Subcutaneous adipose tissue (tissue), 4 donors: Measurements from ENCODE around the gene SEM1. TPM values are rescaled to one million over a fixed set of nuclear protein-coding genes. Genes with fewer than 3 reads are reported as not detected.

Experiments
- total RNA-seq, 4 donors: library from RNA; depleted of rRNA; stranded (reverse); fragments of >200 nt; gene quantifications; one replicate each; pipeline ENCODE4 v1.1.0, GENCODE V29; 2016
- TF ChIP-seq, protein P1 (sequence below): fragments of 450-650 bp; IDR thresholded peaks from one replicate; pipeline ENCODE4 v1.5.1; 2016; ENCODE audit warnings: low read depth, mild to moderate bottlenecking, control low read depth, antibody characterized with exemption, moderate library complexity

The SEM1 gene
- total RNA-seq, 4 donors from 2014 or later, result 10.9 to 33.6 (median 13.5) TPM

DNA sequence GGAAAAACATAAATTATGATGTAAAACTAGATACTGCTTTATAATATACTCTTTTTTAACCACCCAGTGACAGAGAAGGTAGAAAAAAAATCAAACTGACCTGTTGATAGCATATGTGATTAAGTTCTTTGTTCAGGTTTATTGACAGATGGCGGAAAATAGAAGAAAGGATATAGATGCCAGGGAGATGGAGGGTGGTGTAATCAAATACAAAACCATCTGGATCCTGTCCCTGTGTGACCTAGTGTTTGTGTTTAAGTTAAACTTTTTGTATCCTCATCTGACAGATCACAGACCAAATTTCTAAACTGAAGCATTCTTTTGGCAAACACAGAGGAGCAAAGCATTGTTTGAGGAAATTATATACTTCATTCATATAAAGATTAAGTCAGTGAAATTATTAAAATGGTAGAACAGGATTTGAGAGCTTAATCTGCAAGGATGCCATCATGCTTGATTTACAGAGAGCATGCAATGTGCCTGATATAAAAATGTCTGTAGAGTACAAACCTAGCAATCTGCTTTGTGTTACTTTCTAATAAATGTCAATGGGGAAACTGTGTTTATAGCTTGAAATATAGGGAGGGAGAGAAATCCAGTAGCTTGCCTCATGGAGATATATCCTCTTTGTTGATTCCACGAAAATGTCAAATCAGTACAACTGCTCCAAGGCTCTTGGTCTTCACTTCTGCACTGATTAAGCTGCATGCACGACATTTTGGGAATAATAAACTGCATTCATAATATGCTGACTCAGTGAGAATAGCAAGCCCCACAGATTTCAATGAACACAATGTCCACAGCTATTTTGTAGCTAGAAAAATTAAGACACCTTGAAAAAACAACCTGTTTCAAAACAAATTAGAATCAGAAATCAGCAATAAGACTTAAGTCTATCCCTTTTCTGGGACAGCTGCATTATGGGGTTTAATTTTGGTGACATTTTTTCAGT lies 39.0 kb downstream of the SEM1 start:
- TF ChIP-seq, protein P1, sequence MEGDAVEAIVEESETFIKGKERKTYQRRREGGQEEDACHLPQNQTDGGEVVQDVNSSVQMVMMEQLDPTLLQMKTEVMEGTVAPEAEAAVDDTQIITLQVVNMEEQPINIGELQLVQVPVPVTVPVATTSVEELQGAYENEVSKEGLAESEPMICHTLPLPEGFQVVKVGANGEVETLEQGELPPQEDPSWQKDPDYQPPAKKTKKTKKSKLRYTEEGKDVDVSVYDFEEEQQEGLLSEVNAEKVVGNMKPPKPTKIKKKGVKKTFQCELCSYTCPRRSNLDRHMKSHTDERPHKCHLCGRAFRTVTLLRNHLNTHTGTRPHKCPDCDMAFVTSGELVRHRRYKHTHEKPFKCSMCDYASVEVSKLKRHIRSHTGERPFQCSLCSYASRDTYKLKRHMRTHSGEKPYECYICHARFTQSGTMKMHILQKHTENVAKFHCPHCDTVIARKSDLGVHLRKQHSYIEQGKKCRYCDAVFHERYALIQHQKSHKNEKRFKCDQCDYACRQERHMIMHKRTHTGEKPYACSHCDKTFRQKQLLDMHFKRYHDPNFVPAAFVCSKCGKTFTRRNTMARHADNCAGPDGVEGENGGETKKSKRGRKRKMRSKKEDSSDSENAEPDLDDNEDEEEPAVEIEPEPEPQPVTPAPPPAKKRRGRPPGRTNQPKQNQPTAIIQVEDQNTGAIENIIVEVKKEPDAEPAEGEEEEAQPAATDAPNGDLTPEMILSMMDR, result no peak

DNA sequence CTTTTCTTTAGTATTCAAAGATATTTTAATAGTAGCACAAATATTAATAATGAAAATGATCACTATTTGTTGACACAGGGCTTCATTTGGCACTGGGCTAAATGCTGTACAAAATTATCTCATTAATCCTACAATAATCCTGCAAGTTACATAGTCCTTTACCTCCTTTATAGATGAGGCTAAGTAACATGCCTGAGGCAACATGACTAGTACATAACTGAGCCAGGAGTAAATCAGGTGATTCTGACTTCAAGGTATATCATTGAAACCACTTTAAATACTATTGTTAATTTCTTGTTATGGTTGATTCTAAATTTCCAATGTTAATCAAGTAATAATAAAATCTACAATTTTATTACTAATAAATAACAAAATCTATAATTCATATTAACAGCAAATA lies 39.8 kb downstream of the SEM1 start:
- TF ChIP-seq, protein P1, result no peak

DNA sequence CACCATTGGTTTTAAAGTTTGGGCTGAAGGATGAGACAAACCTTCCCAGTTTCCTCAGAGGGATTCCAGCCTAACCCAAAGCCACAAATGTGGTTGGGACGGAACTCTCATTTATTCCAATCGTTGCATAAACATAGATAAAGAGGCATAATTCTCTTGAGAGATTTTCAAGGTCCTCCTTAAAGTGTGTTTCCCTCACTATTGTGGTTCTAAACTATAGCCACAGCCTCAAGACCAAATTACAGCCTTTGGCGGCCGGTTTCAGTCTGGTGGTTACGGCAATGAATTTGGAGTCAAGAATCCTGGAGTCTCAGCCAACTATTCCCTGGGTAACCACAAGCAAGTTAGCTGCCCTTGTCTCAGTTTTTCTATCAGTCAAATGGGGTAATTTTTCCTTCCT lies 42.6 kb downstream of the SEM1 start:
- TF ChIP-seq, protein P1, result no peak

DNA sequence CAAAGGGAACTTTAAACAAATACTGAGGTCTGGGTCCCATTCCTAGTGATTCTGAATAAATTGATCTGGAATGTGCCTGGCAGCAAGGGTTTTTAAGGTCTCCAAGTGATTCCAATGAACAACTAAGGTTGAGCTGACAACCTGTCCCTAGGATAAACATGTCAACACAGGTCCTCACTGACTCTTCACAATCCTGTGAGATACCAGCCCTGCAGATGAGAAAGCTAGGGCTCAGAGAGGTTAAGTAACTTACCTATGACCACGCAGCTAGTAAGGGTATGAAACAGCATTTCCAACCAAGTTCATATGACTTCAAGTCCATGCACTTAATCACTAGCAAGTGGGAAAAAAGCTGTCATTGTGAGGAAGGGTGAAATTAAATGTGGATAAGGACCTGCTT lies 44.0 kb downstream of the SEM1 start:
- TF ChIP-seq, protein P1, result no peak

DNA sequence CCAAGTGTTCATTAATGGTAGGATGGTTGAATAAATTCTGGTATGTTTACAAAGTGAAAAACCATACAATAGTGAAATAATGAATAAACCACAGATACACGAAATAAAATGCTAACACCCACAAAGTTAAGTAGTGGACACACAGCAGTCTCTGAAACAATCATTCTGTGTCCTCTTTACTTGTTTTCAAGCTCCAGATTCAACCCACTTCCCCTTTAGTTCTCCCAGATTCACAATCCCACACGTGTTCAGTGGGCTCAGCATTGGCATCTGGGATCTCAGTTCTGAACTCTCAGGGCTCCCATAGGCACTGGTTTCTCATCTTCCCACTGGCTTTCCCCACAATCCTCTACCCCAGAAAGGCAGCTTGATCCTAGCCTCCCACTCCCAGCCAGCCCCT lies 44.9 kb downstream of the SEM1 start:
- TF ChIP-seq, protein P1, result no peak

DNA sequence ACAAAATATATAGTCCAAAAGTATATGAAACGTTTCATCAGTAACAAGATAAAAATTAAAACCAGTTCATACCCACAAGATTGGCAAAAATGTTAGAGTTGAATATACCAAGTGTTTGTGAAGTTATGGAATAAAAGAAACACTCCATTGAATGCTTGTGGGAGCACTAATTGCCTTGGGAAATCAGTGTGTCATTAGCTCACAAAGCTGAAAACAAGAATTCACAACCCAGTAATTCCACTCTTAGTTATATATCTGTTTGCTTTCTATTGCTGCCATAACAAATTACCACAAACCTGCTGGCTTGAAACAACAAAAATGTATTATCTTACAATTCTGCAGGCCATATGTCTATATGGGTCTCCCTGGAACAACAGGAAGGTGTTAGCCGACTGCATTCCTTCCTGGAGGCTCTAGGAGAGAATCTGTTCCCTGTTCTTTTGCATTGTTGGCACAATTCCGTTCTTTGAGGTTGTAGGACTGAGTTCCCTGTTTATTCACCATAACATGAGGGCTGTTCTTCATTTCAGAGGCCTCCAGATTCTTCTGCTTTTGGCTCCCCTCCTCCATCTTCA lies 45.7 kb downstream of the SEM1 start:
- TF ChIP-seq, protein P1, result no peak

DNA sequence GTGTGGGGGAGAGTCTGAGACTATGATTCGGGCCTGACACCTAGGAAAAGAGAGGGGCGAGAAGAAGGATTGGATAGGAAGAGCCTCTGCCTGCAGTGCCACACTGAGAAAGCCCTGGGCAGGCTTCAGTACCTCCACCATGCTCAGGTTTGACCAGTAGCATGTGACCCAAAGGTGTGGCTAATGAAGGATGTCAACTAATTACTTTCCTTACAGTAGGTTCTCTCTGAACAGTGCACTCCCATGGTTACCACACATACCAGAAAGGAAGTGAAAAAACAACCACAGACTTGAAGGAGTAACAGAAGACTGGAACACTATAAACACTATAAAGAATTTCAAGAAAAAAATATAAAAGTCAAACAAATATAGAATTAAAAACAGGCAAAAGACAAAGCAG lies 46.2 kb downstream of the SEM1 start:
- TF ChIP-seq, protein P1, result no peak
